K562 (cell line): ENCODE measurements around the gene ACER3. TPM values are rescaled to one million over a fixed set of nuclear protein-coding genes. Genes with fewer than 3 reads are reported as not detected.

Source experiments
- ATAC-seq: fragments of 200-7000 bp; cut with Tn5 transposase; 3 replicates; pipeline ENCODE4 v1.9.1; 2020; ENCODE audit warnings: moderate library complexity
- BruUV-seq: library from RNA; stranded (reverse); fragments of 400-500 nt; replicated peaks from 2 replicates; lab custom pipeline; 2021; lab: Mats Ljungman, UMichigan
- CTCF ChIA-PET: fragments of 300-600 bp; formaldehyde crosslinking; extraction: SDS; loops from one replicate; lab custom pipeline; 2021; ENCODE audit warnings: low intra/inter-chr PET ratio; lab: Yijun Ruan, JAX
- POLR2A ChIA-PET: fragments of 300-600, 350-650 bp; sonication (Branson Sonifier 250); formaldehyde crosslinking; extraction: SDS; loops from one replicate; lab custom pipeline; 2021; ENCODE audit warnings: antibody characterized with exemption, inconsistent platforms; lab: Yijun Ruan, JAX
- DNase-seq, 4 experiments: peaks; one replicate each; pipeline versions ENCODE4 v3.0.0 to v3.0.0-alpha.2; 2011 to 2018; ENCODE audit warnings: low spot score in 3 of 4, mixed read lengths in 3 of 4; ENCODE audit errors: extremely low read depth in 1 of 4
- FAIRE-seq: peaks from 2 replicates; lab custom pipeline; 2011; peaks lifted over from hg19 to GRCh38; lab: Jason Lieb, UNC
- H2AFZ ChIP-seq: 2 replicates; pipeline ENCODE4 v1.6.0; 2011; ENCODE audit warnings: low read depth, low read length, control low read depth, inconsistent platforms
- H3K27ac ChIP-seq: fragments of 200-600 bp; 3 replicates; pipeline ENCODE4 v1.8.0; 2011; ENCODE audit warnings: low read depth, mild to moderate bottlenecking, control low read depth, inconsistent platforms, low read length, moderate library complexity, mixed read lengths; ENCODE audit errors: extremely low read depth
- H3K27me3 ChIP-seq, 2 experiments: fragments of 300-600 bp in 1 of 2; 2 replicates in 1 of 2; 3 replicates in 1 of 2; pipeline versions ENCODE4 v1.6.0 to v1.8.0; 2011; ENCODE audit warnings: inconsistent platforms in 2 of 2, low read length in 2 of 2, mild to moderate bottlenecking in 1 of 2, mixed read lengths in 1 of 2, moderate library complexity in 1 of 2; ENCODE audit not compliant: control insufficient read depth in 2 of 2, insufficient read depth in 2 of 2
- H3K36me3 ChIP-seq: fragments of 300-600 bp; 3 replicates; pipeline ENCODE4 v1.8.0; 2011; ENCODE audit warnings: mild to moderate bottlenecking, low read length, inconsistent platforms; ENCODE audit not compliant: control insufficient read depth, insufficient read depth
- H3K4me1 ChIP-seq, 2 experiments: fragments of 200-600 bp in 1 of 2; replicated peaks in 1 of 2; 2 replicates in 1 of 2; 3 replicates in 1 of 2; pipeline versions ENCODE4 v1.5.1 to v1.8.0; 2011; ENCODE audit warnings: inconsistent platforms in 2 of 2, low read length in 2 of 2, mild to moderate bottlenecking in 1 of 2, mixed read lengths in 1 of 2, moderate library complexity in 1 of 2; ENCODE audit not compliant: control insufficient read depth in 2 of 2, insufficient read depth in 2 of 2
- H3K4me2 ChIP-seq: 2 replicates; pipeline ENCODE4 v1.6.1; 2011; ENCODE audit warnings: low read length, control low read depth, inconsistent platforms, mixed read lengths; ENCODE audit not compliant: insufficient read depth
- H3K4me3 ChIP-seq: fragments of 200-600 bp; sonication (generic), shearing (Covaris generic); 2 replicates; pipeline ENCODE4 v1.5.1; 2016; ENCODE audit warnings: control low read depth, inconsistent platforms
- H3K79me2 ChIP-seq: fragments of 200-600 bp; 3 replicates; pipeline ENCODE4 v1.8.0; 2011; ENCODE audit warnings: low read length, inconsistent platforms; ENCODE audit not compliant: control insufficient read depth, insufficient read depth
- H3K9ac ChIP-seq, 2 experiments: 2 replicates each; pipeline versions ENCODE4 v1.6.0 to v1.6.1; 2011; ENCODE audit warnings: low read depth in 2 of 2, low read length in 2 of 2, control low read depth in 1 of 2, inconsistent platforms in 1 of 2, mild to moderate bottlenecking in 1 of 2, mixed read lengths in 1 of 2; ENCODE audit not compliant: insufficient read depth in 1 of 2
- H3K9me1 ChIP-seq: one replicate; pipeline ENCODE4 v1.6.0; 2011; ENCODE audit warnings: inconsistent platforms, mild to moderate bottlenecking, low read length, moderate library complexity; ENCODE audit not compliant: control insufficient read depth, insufficient read depth
- H3K9me3 ChIP-seq: replicated peaks from 2 replicates; pipeline ENCODE4 v1.5.1; 2011; ENCODE audit warnings: low read depth, low read length, inconsistent platforms; ENCODE audit not compliant: control insufficient read depth, insufficient read depth
- H4K20me1 ChIP-seq: replicated peaks from 2 replicates; pipeline ENCODE4 v1.6.1; 2011; ENCODE audit warnings: low read length, inconsistent platforms, mixed read lengths; ENCODE audit not compliant: control insufficient read depth, insufficient read depth
- GABPB2 ChIP-seq: fragments of 250-450 bp; sonication (Bioruptor Pico); conservative IDR thresholded peaks from 2 replicates; pipeline ENCODE4 v1.5.1; 2021; ENCODE audit warnings: mild to moderate bottlenecking
- RBBP5 ChIP-seq: fragments of 200-600 bp; sonication (generic); IDR thresholded peaks from 2 replicates; pipeline ENCODE4 v1.6.1; 2012; ENCODE audit warnings: borderline replicate concordance, mild to moderate bottlenecking, low read length, control low read depth, inconsistent platforms; ENCODE audit not compliant: insufficient read depth, poor library complexity, severe bottlenecking
- TAF15 ChIP-seq: fragments of 200-400 bp; formaldehyde crosslinking; IDR thresholded peaks from 2 replicates; pipeline ENCODE4 v1.6.1; 2017; ENCODE audit warnings: mild to moderate bottlenecking, low read depth, low read length, moderate library complexity
- VEZF1 ChIP-seq: fragments of 200-800 bp; sonication (Bioruptor generic); IDR thresholded peaks from 2 replicates; pipeline ENCODE4 v1.6.1; 2017; ENCODE audit warnings: missing genetic modification characterization, missing compliant biosample characterization
- ZNF316 ChIP-seq: fragments of 450-650 bp; IDR thresholded peaks from 2 replicates; pipeline ENCODE4 v1.6.1; 2016
- WGBS: fragments of 100-300 bp; shearing (Covaris generic); methylation state at CpG from one replicate; pipeline ENCODE4 v1.1.6; 2016; ENCODE audit warnings: low coverage, mixed read lengths; ENCODE audit not compliant: insufficient coverage; ENCODE audit errors: missing lambda C conversion rate; 5-methylcytosine and 5-hydroxymethylcytosine counted together
- in situ Hi-C: fragments of 300-500 bp; cut with MboI; formaldehyde crosslinking; loops from 4 replicates; pipeline ENCODE4 v1.15.0; 2018; ENCODE audit warnings: inconsistent platforms, mixed read lengths
- intact Hi-C: fragments of 100-400 bp; cut with micrococcal nuclease; formaldehyde crosslinking; loops from 2 replicates; pipeline ENCODE4 v1.14.2; 2022
- polyA plus RNA-seq, 8 experiments: library from polyadenylated mRNA; depleted of rRNA in 4 of 8; stranded (reverse) in 5 of 8; unstranded in 3 of 8; fragments of >200 nt; fragmentation: Nextera tagmentation in 2 of 8; fragmentation: Illumina TruSeq in 1 of 8; extraction: Ambion mirVana in 2 of 8; extraction: Trizol in 1 of 8; gene quantifications; 2 replicates each; pipeline versions ENCODE4 v1.2.1 to v1.2.3, GENCODE V29; 2011 to 2014; ENCODE audit warnings: inconsistent platforms in 1 of 8, missing spikeins in 1 of 8
- total RNA-seq, 7 experiments: library from RNA; depleted of rRNA in 6 of 7; stranded (reverse); fragments of >200 nt in 6 of 7; fragmentation: Illumina TruSeq in 2 of 7; extraction: Trizol in 2 of 7; gene quantifications; 2 replicates each; pipeline versions ENCODE4 v1.2.1 to v1.2.3, GENCODE V29; 2011 to 2021; ENCODE audit warnings: low replicate concordance in 1 of 7

ACER3 gene
- total and polyA plus RNA-seq, 9 of the 15 experiments (the other 6 are each of a cell fraction or from before 2014, with no cell fraction given), result 2.0 to 23.8 (median 9.5) TPM

DNA sequence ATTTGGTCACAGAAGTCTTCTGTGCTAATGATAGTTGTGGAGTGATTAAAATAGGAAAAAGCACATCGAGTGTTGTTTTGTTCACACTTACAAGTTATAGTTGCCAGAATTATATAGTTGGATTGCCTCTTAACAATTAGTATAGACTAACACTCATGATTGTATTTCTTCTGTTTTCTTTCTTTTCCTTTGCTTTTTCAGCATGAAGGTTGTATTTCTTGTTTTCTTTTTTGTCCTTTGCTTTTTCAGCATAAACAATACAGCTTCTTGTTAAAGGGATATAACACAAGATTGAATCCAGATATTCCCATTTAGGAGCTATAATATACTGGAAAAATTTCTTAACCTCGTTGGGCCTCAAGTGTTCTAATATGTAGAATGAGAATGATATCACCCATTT is 31.1 kb downstream of the ACER3 start:
- intact Hi-C loops, result no loop called here
- ATAC-seq, result no peak
- Histone ChIP-seq H3K4me2 (no peak overlapping the region), H2AFZ (no peak overlapping the region), H4K20me1 (no peaks in the 10 kb centered on the region), H3K79me2 (0 out of 3 replicates have a peak, but pooled peaks cover 7% of the 10 kb centered on the region), H3K4me3 (no peak overlapping the region), H3K9me3 (no peaks in the 10 kb centered on the region), H3K4me1 (peaks cover 3 to 24% of the 10 kb centered on the region in 2 experiments), H3K9me1 (no peaks in the 10 kb centered on the region), H3K27ac (no peak overlapping the region), H3K27me3 (no peaks in the 10 kb centered on the region), H3K9ac (no peak overlapping the region)
- POLR2A ChIA-PET, result interaction anchor here (0.6 kb wide), 2 partner anchors 10 to 21 kb away, joined by 3 to 4 read pairs; no protein-coding TSS in a partner anchor
- FAIRE-seq, result no peak
- WGBS, result 32% methylated on average over 2 of the region's 2 CpGs
- no peak for DNase-seq
- no TSS peak for BruUV-seq
- CTCF ChIA-PET, result no interaction called here
- TF ChIP-seq ZNF316 (no peak), VEZF1 (CRISPR knock-in tag) (no peak), RBBP5 (no peak)
- TF ChIP-seq, all 486 proteins: peak for 0
- H3K36me3 ChIP-seq, result no peaks in the 10 kb centered on the region
- in situ Hi-C loops, result no loop called here

DNA sequence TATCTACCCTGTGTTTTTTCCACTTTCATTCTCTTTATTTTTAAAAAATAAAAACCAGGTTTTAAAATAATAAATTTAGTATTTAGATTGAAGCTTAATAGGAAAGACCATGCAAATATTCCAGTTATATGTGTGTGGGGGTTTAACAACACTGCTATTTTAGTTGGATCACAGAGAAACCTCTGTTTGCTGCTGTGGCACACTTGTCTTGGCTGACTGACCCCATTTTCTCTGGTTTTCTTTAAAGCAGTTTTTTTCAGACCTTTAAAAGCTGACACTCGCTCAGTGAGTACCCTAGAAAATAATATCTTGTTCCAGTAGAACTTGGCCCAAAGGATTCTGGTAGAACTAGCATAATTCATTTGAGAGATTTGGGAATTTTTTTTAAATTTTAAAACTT is 31.6 kb downstream of the ACER3 start:
- ChIA-PET CTCF (no interaction called here), POLR2A (no interaction called here)
- Histone ChIP-seq H3K9ac (no peak overlapping the region), H3K27me3 (no peaks in the 10 kb centered on the region), H2AFZ (no peak overlapping the region), H3K4me3 (no peak overlapping the region), H3K9me3 (no peaks in the 10 kb centered on the region), H3K4me1 (peaks cover 0 to 19% of the 10 kb centered on the region in 2 experiments; a peak in 4 of 5 replicates), H3K27ac (no peak overlapping the region), H3K9me1 (no peaks in the 10 kb centered on the region), H3K4me2 (no peak overlapping the region), H3K79me2 (0 out of 3 replicates have a peak, but pooled peaks cover 7% of the 10 kb centered on the region), H3K36me3 (no peaks in the 10 kb centered on the region), H4K20me1 (no peaks in the 10 kb centered on the region)
- FAIRE-seq (no peak), ATAC-seq (no peak), DNase-seq (no peak)
- intact Hi-C loops, result no loop called here
- WGBS, result 94% methylated on average over 1 of the region's 1 CpG
- in situ Hi-C loops, result no loop called here
- no TSS peak for BruUV-seq
- TF ChIP-seq TAF15 (no peak), GABPB2 (no peak)
